HG02588 (cell line): ENCODE results near the gene MMS22L.
"Not testable (repeated sequence)": the region's sequence is repeated elsewhere in the genome, so short reads cannot be mapped to it uniquely, and the experiment has no call there.

Experiments used
- ATAC-seq: cut with Tn5 transposase; IDR thresholded peaks from one replicate; pipeline ENCODE4 v1.9.1; 2021; ENCODE audit warnings: mild to moderate bottlenecking, moderate library complexity; ENCODE audit not compliant: unreplicated experiment

MMS22L gene

GRCh38 chr6:97246842-97247241 lies 36.2 kb downstream of the MMS22L start:
- no peak for ATAC-seq

- ATAC-seq, result no peak
These were observed 42.8 kb downstream of the MMS22L start for GRCh38 chr6:97240222-97240621.

GRCh38 chr6:97231911-97232310 lies 51.1 kb downstream of the MMS22L start:
- ATAC-seq, result no peak

- ATAC-seq, result no peak
These were observed 60.1 kb downstream of the MMS22L start for GRCh38 chr6:97222903-97223302.

GRCh38 chr6:97218912-97219311 lies 64.1 kb downstream of the MMS22L start:
- ATAC-seq, result no peak

- no peak for ATAC-seq
These were observed 67.8 kb downstream of the MMS22L start for GRCh38 chr6:97215157-97215769.

GRCh38 chr6:97214671-97215070 lies 68.3 kb downstream of the MMS22L start:
- ATAC-seq, result no peak

GRCh38 chr6:97207383-97207782 lies 75.6 kb downstream of the MMS22L start:
- no peak for ATAC-seq

GRCh38 chr6:97205966-97206365 lies 77.0 kb downstream of the MMS22L start:
- no peak for ATAC-seq

- ATAC-seq, result no peak
These were observed 79.7 kb downstream of the MMS22L start for GRCh38 chr6:97203343-97203742.

GRCh38 chr6:97198046-97198565 lies 84.9 kb downstream of the MMS22L start:
- ATAC-seq, result no peak

GRCh38 chr6:97195117-97195516 lies 87.9 kb downstream of the MMS22L start:
- ATAC-seq, result no peak

GRCh38 chr6:97189767-97190166 lies 93.2 kb downstream of the MMS22L start:
- no peak for ATAC-seq

GRCh38 chr6:97187951-97188350 lies 95.1 kb downstream of the MMS22L start:
- no peak for ATAC-seq

GRCh38 chr6:97186416-97186999 lies 96.5 kb downstream of the MMS22L start:
- peak; percentile 89 for ATAC-seq

GRCh38 chr6:97177905-97178304 lies 105.1 kb downstream of the MMS22L start:
- no peak for ATAC-seq

- ATAC-seq, result no peak
These were observed 106.5 kb downstream of the MMS22L start for GRCh38 chr6:97176468-97176867.

GRCh38 chr6:97175806-97176205 lies 107.2 kb downstream of the MMS22L start:
- no peak for ATAC-seq

GRCh38 chr6:97174471-97174870 lies 108.5 kb downstream of the MMS22L start:
- no peak for ATAC-seq

- ATAC-seq, result no peak
These were observed 122.7 kb downstream of the MMS22L start for GRCh38 chr6:97160280-97160679.

GRCh38 chr6:97155447-97155846 lies 127.6 kb downstream of the MMS22L start:
- not testable (repeated sequence) for ATAC-seq

- ATAC-seq, result no peak
These were observed 129.0 kb downstream of the MMS22L start for GRCh38 chr6:97154015-97154414.

GRCh38 chr6:97151601-97152000 lies 131.4 kb downstream of the MMS22L start:
- ATAC-seq, result no peak
